PC-9 (cell line): ENCODE results near the gene B4GALNT2. TPM values are rescaled to one million over a fixed set of nuclear protein-coding genes. Genes with fewer than 3 reads are reported as not detected.

Experiments used
- BruUV-seq: library from RNA; stranded (reverse); fragments of 400-500 nt; replicated peaks from 2 replicates; lab custom pipeline; 2021; lab: Mats Ljungman, UMichigan
- CTCF ChIA-PET: fragments of 300-600 bp; sonication (Branson Sonifier 250); formaldehyde crosslinking; loops from one replicate; lab custom pipeline; 2022; ENCODE audit warnings: antibody characterized with exemption; lab: Charles Lee
- POLR2A ChIA-PET: fragments of 300-600 bp; sonication (Branson Sonifier 250); formaldehyde crosslinking; loops from one replicate; lab custom pipeline; 2022; ENCODE audit warnings: antibody characterized with exemption; ENCODE audit not compliant: unreplicated experiment; lab: Charles Lee
- DNase-seq, 2 experiments: peaks; one replicate each; pipeline versions ENCODE4 v3.0.0 to v3.0.0-alpha.2; 2015 to 2022; ENCODE audit warnings: mixed read lengths in 1 of 2
- H2AFZ ChIP-seq: fragments of 200-600 bp; sonication (generic); 2 replicates; pipeline ENCODE4 v1.8.1; 2017; ENCODE audit warnings: antibody characterized with exemption
- H3F3A ChIP-seq: fragments of 200-600 bp; sonication (generic); 2 replicates; pipeline ENCODE4 v1.8.1; 2017; ENCODE audit warnings: antibody characterized with exemption, mild to moderate bottlenecking, low read depth; ENCODE audit not compliant: insufficient read depth
- H3K27ac ChIP-seq: fragments of 200-600 bp; sonication (generic); 2 replicates; pipeline ENCODE4 v1.6.1; 2016; ENCODE audit warnings: mixed run types
- H3K27me3 ChIP-seq: fragments of 200-600 bp; sonication (generic); 2 replicates; pipeline ENCODE4 v1.6.1; 2016; ENCODE audit warnings: low read depth, mixed run types; ENCODE audit not compliant: insufficient read depth
- H3K36me3 ChIP-seq: fragments of 200-600 bp; sonication (generic); 2 replicates; pipeline ENCODE4 v1.6.1; 2016; ENCODE audit warnings: low read depth, mixed run types
- H3K4me1 ChIP-seq: fragments of 200-600 bp; sonication (generic); replicated peaks from 2 replicates; pipeline ENCODE4 v1.6.1; 2016; ENCODE audit warnings: mixed run types; ENCODE audit not compliant: insufficient read depth
- H3K4me2 ChIP-seq: fragments of 200-600 bp; sonication (generic); 2 replicates; pipeline ENCODE4 v1.6.1; 2017; ENCODE audit warnings: mixed run types
- H3K4me3 ChIP-seq: fragments of 200-600 bp; sonication (generic); 2 replicates; pipeline ENCODE4 v1.6.1; 2016; ENCODE audit warnings: mixed run types
- H3K79me2 ChIP-seq: fragments of 200-600 bp; sonication (generic); 2 replicates; pipeline ENCODE4 v1.6.1; 2017; ENCODE audit warnings: low read depth, mixed run types
- H3K9me2 ChIP-seq: fragments of 200-600 bp; sonication (generic); 2 replicates; pipeline ENCODE4 v1.8.1; 2017; ENCODE audit warnings: mild to moderate bottlenecking; ENCODE audit not compliant: insufficient read depth
- H3K9me3 ChIP-seq: fragments of 200-600 bp; sonication (generic); 2 replicates; pipeline ENCODE4 v1.8.1; 2016; ENCODE audit warnings: low read depth; ENCODE audit not compliant: insufficient read depth
- H4K20me1 ChIP-seq: fragments of 200-600 bp; sonication (generic); 2 replicates; pipeline ENCODE4 v1.8.1; 2017; ENCODE audit not compliant: insufficient read depth
- CTCF ChIP-seq: fragments of 200-600 bp; sonication (generic); conservative IDR thresholded peaks from 2 replicates; pipeline ENCODE4 v1.6.1; 2017; ENCODE audit warnings: mixed run types, antibody characterized with exemption, mild to moderate bottlenecking, moderate library complexity
- EZH2 ChIP-seq: fragments of 200-600 bp; sonication (generic); IDR thresholded peaks from 2 replicates; pipeline ENCODE4 v1.8.0; 2017; ENCODE audit warnings: antibody characterized with exemption, low read depth
- intact Hi-C: fragments of 100-400 bp; cut with micrococcal nuclease; formaldehyde crosslinking; loops from one replicate; pipeline ENCODE4 v1.10.0; 2022; ENCODE audit not compliant: unreplicated experiment
- total RNA-seq: library from RNA; stranded (reverse); gene quantifications from 2 replicates; pipeline ENCODE4 v1.2.3, GENCODE V29; 2021

B4GALNT2 gene
- total RNA-seq, 1 experiment from 2014 or later, result not detected

- Histone ChIP-seq H3K4me2 (no peak overlapping the region), H3K4me1 (peaks cover 13% of the 10 kb centered on the region), H3K27ac (no peak overlapping the region), H2AFZ (no peak overlapping the region), H3F3A (no peaks in the 10 kb centered on the region; the same call in 1 of the 2 replicates), H3K9me2 (no peaks in the 10 kb centered on the region), H3K79me2 (no peaks in the 10 kb centered on the region), H3K27me3 (no peaks in the 10 kb centered on the region), H4K20me1 (no peaks in the 10 kb centered on the region), H3K9me3 (no peaks in the 10 kb centered on the region; the same call in 1 of the 2 replicates), H3K4me3 (no peak overlapping the region), H3K36me3 (no peaks in the 10 kb centered on the region)
- TF ChIP-seq CTCF (no peak), EZH2 (no peak)
- ChIA-PET POLR2A (interaction anchor here (0.6 kb wide), 1 partner anchor 20 kb away, joined by 4 read pairs; no protein-coding TSS in a partner anchor), CTCF (interaction anchor here (0.5 kb wide), 1 partner anchor 195 kb away, joined by 8 read pairs; no protein-coding TSS in a partner anchor)
- intact Hi-C loops, result no loop called here
- DNase-seq, result no peak
- BruUV-seq, result no TSS peak
Observed at GRCh38 chr17:49121696-49122292, 10.8 kb upstream of the B4GALNT2 start.

GRCh38 chr17:49122566-49122965, 10.0 kb upstream of the B4GALNT2 start:
- no peak overlapping the region for H3K4me2 ChIP-seq
- no peak for DNase-seq
- H3K79me2 ChIP-seq, result no peaks in the 10 kb centered on the region
- H3K27ac ChIP-seq, result no peak overlapping the region
- no peaks in the 10 kb centered on the region for H3K36me3 ChIP-seq
- H3K4me1 ChIP-seq, result peaks cover 10% of the 10 kb centered on the region
- H2AFZ ChIP-seq, result no peak overlapping the region
- no peaks in the 10 kb centered on the region; the same call in 1 of the 2 replicates for H3F3A ChIP-seq
- intact Hi-C loops, result no loop called here
- no peaks in the 10 kb centered on the region for H4K20me1 ChIP-seq
- ChIA-PET CTCF (no interaction called here), POLR2A (no interaction called here)
- no peak overlapping the region for H3K4me3 ChIP-seq
- H3K27me3 ChIP-seq, result no peaks in the 10 kb centered on the region
- TF ChIP-seq CTCF, result no peak
- TF ChIP-seq EZH2, result no peak
- no peaks in the 10 kb centered on the region for H3K9me2 ChIP-seq
- no TSS peak for BruUV-seq
- no peaks in the 10 kb centered on the region; the same call in 1 of the 2 replicates for H3K9me3 ChIP-seq

GRCh38 chr17:49123061-49123460, 9.5 kb upstream of the B4GALNT2 start:
- H3K79me2 ChIP-seq, result no peaks in the 10 kb centered on the region

More at GRCh38 chr17:49123061-49123460, 9.5 kb upstream of the B4GALNT2 start:
- intact Hi-C loops, result no loop called here
- Histone ChIP-seq H4K20me1 (no peaks in the 10 kb centered on the region), H3K27ac (no peak overlapping the region), H3F3A (no peaks in the 10 kb centered on the region), H3K36me3 (no peaks in the 10 kb centered on the region), H3K4me1 (peaks cover 5% of the 10 kb centered on the region), H2AFZ (no peak overlapping the region), H3K27me3 (no peaks in the 10 kb centered on the region), H3K9me3 (no peaks in the 10 kb centered on the region; the same call in 1 of the 2 replicates), H3K9me2 (no peaks in the 10 kb centered on the region), H3K4me2 (no peak overlapping the region), H3K4me3 (no peak overlapping the region)
- POLR2A ChIA-PET, result no interaction called here
- no peak for DNase-seq
- TF ChIP-seq EZH2 (no peak), CTCF (no peak)
- CTCF ChIA-PET, result no interaction called here
- BruUV-seq, result no TSS peak
